MCF 10A (cell line): ENCODE measurements around the gene HABP2. TPM values are rescaled to one million over a fixed set of nuclear protein-coding genes. Genes with fewer than 3 reads are reported as not detected.

ENCODE experiments used
- BruUV-seq: library from RNA; stranded (reverse); fragments of 400-500 nt; replicated peaks from 2 replicates; lab custom pipeline; 2021; lab: Mats Ljungman, UMichigan
- CTCF ChIA-PET: fragments of 300-600 bp; sonication (Branson Sonifier 250); formaldehyde crosslinking; extraction: SDS; loops from one replicate; lab custom pipeline; 2021; ENCODE audit warnings: antibody characterized with exemption, inconsistent platforms; lab: Yijun Ruan, JAX
- POLR2A ChIA-PET: fragments of 300-600, 350-650 bp; sonication (Branson Sonifier 250); formaldehyde crosslinking; extraction: SDS; loops from one replicate; lab custom pipeline; 2020; ENCODE audit warnings: antibody characterized with exemption, inconsistent platforms; lab: Yijun Ruan, JAX
- DNase-seq: peaks from one replicate; pipeline ENCODE4 v3.0.0-alpha.2; 2018; ENCODE audit not compliant: unreplicated experiment
- H3K27ac Mint-ChIP-seq: one replicate; pipeline ENCODE4 v1.8.0; 2022; ENCODE audit warnings: mild to moderate bottlenecking, low read depth, mixed read lengths; ENCODE audit not compliant: unreplicated experiment
- H3K27me3 Mint-ChIP-seq: one replicate; pipeline ENCODE4 v1.8.0; 2022; ENCODE audit warnings: mixed read lengths; ENCODE audit not compliant: insufficient read depth, unreplicated experiment
- H3K36me3 Mint-ChIP-seq: one replicate; pipeline ENCODE4 v1.8.0; 2022; ENCODE audit warnings: mild to moderate bottlenecking, moderate library complexity, mixed read lengths; ENCODE audit not compliant: insufficient read depth, unreplicated experiment
- H3K4me1 Mint-ChIP-seq: one replicate; pipeline ENCODE4 v1.8.0; 2022; ENCODE audit warnings: mixed read lengths; ENCODE audit not compliant: insufficient read depth, unreplicated experiment
- H3K4me3 Mint-ChIP-seq: one replicate; pipeline ENCODE4 v1.8.0; 2022; ENCODE audit warnings: mild to moderate bottlenecking, moderate library complexity, mixed read lengths; ENCODE audit not compliant: unreplicated experiment
- H3K9me3 Mint-ChIP-seq: one replicate; pipeline ENCODE4 v1.8.0; 2022; ENCODE audit warnings: mixed read lengths; ENCODE audit not compliant: unreplicated experiment
- intact Hi-C: fragments of 100-400 bp; cut with micrococcal nuclease; formaldehyde crosslinking; loops from 2 replicates; pipeline ENCODE4 v1.14.1; 2022
- total RNA-seq: library from RNA; stranded (reverse); gene quantifications from 2 replicates; pipeline ENCODE4 v1.2.3, GENCODE V29; 2022
- TF ChIP-seq, protein P1 (sequence below): fragments of 200-600 bp; IDR thresholded peaks from one replicate; pipeline ENCODE4 v1.8.0; 2022; ENCODE audit warnings: antibody characterized with exemption, mild to moderate bottlenecking; ENCODE audit not compliant: unreplicated experiment

Gene HABP2
- total RNA-seq, 1 experiment from 2014 or later, result not detected

DNA sequence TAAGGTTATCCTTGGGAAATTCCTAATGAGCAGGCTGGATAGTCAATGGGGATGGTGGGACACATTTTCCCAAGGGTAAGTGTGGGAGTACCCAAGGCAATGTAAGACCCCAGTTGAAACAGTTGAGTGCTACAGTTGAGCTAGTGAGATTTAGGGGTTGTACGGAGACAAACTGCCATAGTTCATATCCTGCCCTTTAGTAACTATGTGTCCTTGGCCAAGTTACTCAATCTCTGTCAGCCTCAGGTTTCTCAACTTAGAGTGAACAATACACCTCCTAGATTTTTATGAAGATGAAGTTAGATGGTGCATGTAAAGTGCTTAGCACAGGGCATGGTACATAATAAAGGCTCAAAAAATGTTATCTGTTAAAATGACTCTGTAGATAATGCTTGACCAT, 20.5 kb downstream of the HABP2 start:
- H3K27me3 Mint-ChIP-seq, result peaks cover 44% of the 10 kb centered on the region
- ChIA-PET CTCF (interaction anchor here (0.6 to 3.3 kb wide), 3 partner anchors 9 to 1053 kb away, joined by 3 to 27 read pairs (median 5); no protein-coding TSS in a partner anchor), POLR2A (no interaction called here)
- TF ChIP-seq, protein P1, sequence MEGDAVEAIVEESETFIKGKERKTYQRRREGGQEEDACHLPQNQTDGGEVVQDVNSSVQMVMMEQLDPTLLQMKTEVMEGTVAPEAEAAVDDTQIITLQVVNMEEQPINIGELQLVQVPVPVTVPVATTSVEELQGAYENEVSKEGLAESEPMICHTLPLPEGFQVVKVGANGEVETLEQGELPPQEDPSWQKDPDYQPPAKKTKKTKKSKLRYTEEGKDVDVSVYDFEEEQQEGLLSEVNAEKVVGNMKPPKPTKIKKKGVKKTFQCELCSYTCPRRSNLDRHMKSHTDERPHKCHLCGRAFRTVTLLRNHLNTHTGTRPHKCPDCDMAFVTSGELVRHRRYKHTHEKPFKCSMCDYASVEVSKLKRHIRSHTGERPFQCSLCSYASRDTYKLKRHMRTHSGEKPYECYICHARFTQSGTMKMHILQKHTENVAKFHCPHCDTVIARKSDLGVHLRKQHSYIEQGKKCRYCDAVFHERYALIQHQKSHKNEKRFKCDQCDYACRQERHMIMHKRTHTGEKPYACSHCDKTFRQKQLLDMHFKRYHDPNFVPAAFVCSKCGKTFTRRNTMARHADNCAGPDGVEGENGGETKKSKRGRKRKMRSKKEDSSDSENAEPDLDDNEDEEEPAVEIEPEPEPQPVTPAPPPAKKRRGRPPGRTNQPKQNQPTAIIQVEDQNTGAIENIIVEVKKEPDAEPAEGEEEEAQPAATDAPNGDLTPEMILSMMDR, result no peak
- BruUV-seq, result no TSS peak
- H3K9me3 Mint-ChIP-seq, result no peaks in the 10 kb centered on the region
- H3K4me3 Mint-ChIP-seq, result no peak overlapping the region
- no peak for DNase-seq
- intact Hi-C loops, result no loop called here
- H3K4me1 Mint-ChIP-seq, result no peaks in the 10 kb centered on the region
- no peaks in the 10 kb centered on the region for H3K36me3 Mint-ChIP-seq
- no peak overlapping the region for H3K27ac Mint-ChIP-seq

DNA sequence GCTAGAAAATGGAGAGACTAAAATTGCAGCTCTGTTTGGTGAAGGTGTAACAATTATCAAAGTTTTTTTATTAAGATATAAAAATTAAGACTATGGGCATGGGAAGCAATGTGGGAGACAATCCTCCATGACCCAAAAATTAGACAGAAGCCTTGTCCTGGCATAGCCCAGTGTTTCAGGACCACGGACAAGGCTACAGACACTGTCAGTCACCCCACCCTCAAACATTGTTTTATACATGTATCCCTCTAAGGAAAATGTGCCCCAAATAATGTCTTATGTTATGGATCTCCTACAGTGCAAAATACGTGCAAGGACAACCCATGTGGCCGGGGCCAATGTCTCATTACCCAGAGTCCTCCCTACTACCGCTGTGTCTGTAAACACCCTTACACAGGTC, 24.0 kb downstream of the HABP2 start:
- BruUV-seq, result no TSS peak
- intact Hi-C loops, result no loop called here
- TF ChIP-seq, protein P1, result no peak
- CTCF ChIA-PET, result interaction anchor here (0.5 to 1.4 kb wide), 3 partner anchors 14 to 511 kb away, joined by 3 to 5 read pairs (median 4); no protein-coding TSS in a partner anchor
- Mint-ChIP-seq H3K27me3 (peaks cover 54% of the 10 kb centered on the region), H3K4me3 (no peak overlapping the region), H3K36me3 (no peaks in the 10 kb centered on the region), H3K27ac (no peak overlapping the region), H3K4me1 (no peaks in the 10 kb centered on the region), H3K9me3 (no peaks in the 10 kb centered on the region)
- peak; percentile 62 for DNase-seq
- POLR2A ChIA-PET, result no interaction called here

DNA sequence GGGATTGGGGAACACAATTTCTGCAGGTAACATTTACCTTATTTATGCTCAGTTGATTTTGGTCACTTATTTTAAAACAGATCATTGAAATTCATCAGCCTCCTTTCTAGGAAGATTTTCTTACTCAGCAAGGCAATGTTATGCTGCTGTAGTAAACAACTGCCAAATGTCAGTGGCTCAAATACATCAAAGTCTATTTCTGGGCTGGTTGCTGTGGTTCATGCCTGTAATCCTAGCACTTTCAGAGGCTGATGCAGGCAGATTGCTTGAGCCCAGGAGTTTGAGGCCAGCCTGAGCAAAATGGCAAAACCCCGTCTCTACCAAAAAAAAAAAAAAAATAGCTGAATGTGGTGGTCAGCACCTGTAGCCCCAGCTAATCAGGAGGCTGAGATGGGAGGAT, 25.9 kb downstream of the HABP2 start:
- Mint-ChIP-seq H3K9me3 (no peaks in the 10 kb centered on the region), H3K4me1 (no peaks in the 10 kb centered on the region), H3K27me3 (peaks cover 54% of the 10 kb centered on the region), H3K27ac (no peak overlapping the region), H3K4me3 (no peak overlapping the region), H3K36me3 (no peaks in the 10 kb centered on the region)
- ChIA-PET CTCF (interaction anchor here (1.2 kb wide), 1 partner anchor 15 kb away, joined by 4 read pairs; no protein-coding TSS in a partner anchor), POLR2A (no interaction called here)
- no TSS peak for BruUV-seq
- DNase-seq, result no peak
- TF ChIP-seq, protein P1, result no peak
- intact Hi-C loops, result no loop called here

- no TSS peak for BruUV-seq
Observed at GRCh38 chr10:113581092-113581491, 28.2 kb downstream of the HABP2 start.

More at GRCh38 chr10:113581092-113581491, 28.2 kb downstream of the HABP2 start:
- no peak for DNase-seq
- H3K4me1 Mint-ChIP-seq, result no peaks in the 10 kb centered on the region
- TF ChIP-seq, protein P1, result no peak
- ChIA-PET POLR2A (no interaction called here), CTCF (no interaction called here)
- no peak overlapping the region for H3K4me3 Mint-ChIP-seq
- no peak overlapping the region for H3K27ac Mint-ChIP-seq
- intact Hi-C loops, result no loop called here
- no peaks in the 10 kb centered on the region for H3K36me3 Mint-ChIP-seq
- no peaks in the 10 kb centered on the region for H3K9me3 Mint-ChIP-seq
- H3K27me3 Mint-ChIP-seq, result peaks cover 48% of the 10 kb centered on the region
